Upper lobe of left lung (tissue), 6 donors: Measurements from ENCODE around the gene NBEAL1. TPM values are rescaled to one million over a fixed set of nuclear protein-coding genes. Genes with fewer than 3 reads are reported as not detected.

Experiments
- ATAC-seq, 2 donors: fragments of 200-7000 bp; cut with Tn5 transposase; one replicate each; pipeline ENCODE4 v1.9.1; 2022; ENCODE audit warnings: mild to moderate bottlenecking in 2 of 2, moderate library complexity in 2 of 2; ENCODE audit not compliant: low FRiP score in 2 of 2
- DNase-seq, 2 donors: peaks; one replicate each; pipeline ENCODE4 v3.0.0-alpha.2; 2019 to 2020
- H3K27ac ChIP-seq, 4 donors: fragments of 200-600 bp; sonication (generic); one replicate each; pipeline ENCODE4 v1.5.1; 2016 to 2019
- H3K27me3 ChIP-seq, 4 donors: fragments of 200-600 bp; sonication (generic); one replicate each; pipeline ENCODE4 v1.5.1; 2017 to 2019
- H3K36me3 ChIP-seq, 4 donors: fragments of 200-600 bp; sonication (generic); one replicate each; pipeline ENCODE4 v1.5.1; 2016 to 2019
- H3K4me1 ChIP-seq, 4 donors: fragments of 200-600 bp; sonication (generic); one replicate each; pipeline ENCODE4 v1.5.1; 2018 to 2019
- H3K4me3 ChIP-seq, 4 donors: fragments of 200-600 bp; sonication (generic); one replicate each; pipeline ENCODE4 v1.5.1; 2017 to 2019; ENCODE audit warnings: mild to moderate bottlenecking in 2 of 4, moderate library complexity in 1 of 4
- H3K9me3 ChIP-seq, 4 donors: fragments of 200-600 bp; sonication (generic); one replicate each; pipeline ENCODE4 v1.5.1; 2018 to 2019
- EP300 ChIP-seq, 4 donors: sonication (generic); formaldehyde crosslinking; IDR thresholded peaks; one replicate each; pipeline ENCODE4 v1.5.1; 2017; ENCODE audit warnings: antibody characterized with exemption in 4 of 4, control low read depth in 2 of 4
- POLR2A ChIP-seq, 4 donors: fragments of 450-650 bp; IDR thresholded peaks; one replicate each; pipeline ENCODE4 v1.5.1; 2016 to 2017; ENCODE audit warnings: antibody characterized with exemption in 4 of 4, mild to moderate bottlenecking in 2 of 4
- POLR2AphosphoS5 ChIP-seq, 2 donors: sonication (generic); formaldehyde crosslinking; IDR thresholded peaks; one replicate each; pipeline ENCODE4 v1.5.1; 2017; ENCODE audit warnings: antibody characterized with exemption in 2 of 2
- WGBS, 2 donors: methylation state at CpG; one replicate each; pipeline ENCODE4 v1.1.5; 2017 to 2018; 5-methylcytosine and 5-hydroxymethylcytosine counted together
- total RNA-seq, 6 donors: library from RNA; depleted of rRNA in 4 of 6; stranded (reverse); fragments of >200 nt in 4 of 6; gene quantifications; one replicate each; pipeline versions ENCODE4 v1.1.0 to v1.2.1, GENCODE V29; 2016 to 2021
- TF ChIP-seq, protein P1 (sequence below), 6 experiments: fragments of 450-650 bp in 4 of 6; fragments of 200-600 bp in 2 of 6; sonication (generic) in 2 of 6; IDR thresholded peaks; one replicate each; pipeline ENCODE4 v1.5.1; 2016 to 2019; ENCODE audit warnings: antibody characterized with exemption in 6 of 6
- donor health status: DM: no; HTN: no; CAD: no; lungs with moderate emphysema.
- donor health status: DM: no; HTN: yes; CAD: no; lungs with severe emphysema.

NBEAL1 gene
- total RNA-seq, 6 donors from 2014 or later = 37.0 to 92.2 (median 64.9) TPM

DNA sequence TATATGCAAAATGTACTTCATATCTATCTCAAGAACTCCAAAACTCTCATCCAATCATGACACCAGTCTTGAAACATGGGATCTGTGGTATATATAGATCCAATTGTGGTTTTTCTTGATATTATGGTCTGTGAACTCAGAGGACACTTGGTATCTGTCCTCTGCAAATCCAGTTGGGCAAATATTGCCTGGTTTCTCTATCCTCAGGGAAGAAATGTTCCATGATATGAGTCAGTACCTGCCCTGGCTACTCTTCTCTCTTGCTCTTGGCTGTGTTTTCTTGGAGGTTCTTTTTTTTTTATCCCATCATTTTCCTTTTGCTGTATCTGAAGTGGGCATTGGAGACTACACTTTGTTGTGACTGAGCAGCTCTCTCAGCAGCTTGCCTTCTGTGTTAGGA, 10.9 kb downstream of the NBEAL1 start:
- ATAC-seq = no peak
- H3K27me3 ChIP-seq = no peaks in the 10 kb centered on the region
- no peak overlapping the region for H3K4me3 ChIP-seq
- H3K4me1 ChIP-seq = peaks cover 4 to 28% (median 19%) of the 10 kb centered on the region in 4 donors
- no peaks in the 10 kb centered on the region for H3K36me3 ChIP-seq
- H3K27ac ChIP-seq = peak overlapping the region in 1 of 4 donors; percentile 40
- TF ChIP-seq EP300 (IDR thresholded peaks at IDR 0.05) (no peak), POLR2A (IDR thresholded peaks at IDR 0.05) (no peak)
- DNase-seq = no peak
- no peaks in the 10 kb centered on the region for H3K9me3 ChIP-seq

GRCh38 chr2:203030545-203030944, 15.9 kb downstream of the NBEAL1 start:
- no peak overlapping the region for H3K27ac ChIP-seq
- H3K9me3 ChIP-seq = no peaks in the 10 kb centered on the region
- no peaks in the 10 kb centered on the region for H3K36me3 ChIP-seq
- H3K4me3 ChIP-seq = no peak overlapping the region
- DNase-seq (no peak), ATAC-seq (no peak)
- no peaks in the 10 kb centered on the region for H3K27me3 ChIP-seq
- peaks cover 0 to 6% (median 0%) of the 10 kb centered on the region in 4 donors for H3K4me1 ChIP-seq
- TF ChIP-seq POLR2AphosphoS5 (IDR thresholded peaks at IDR 0.05) = no peak
- TF ChIP-seq, protein P1, sequence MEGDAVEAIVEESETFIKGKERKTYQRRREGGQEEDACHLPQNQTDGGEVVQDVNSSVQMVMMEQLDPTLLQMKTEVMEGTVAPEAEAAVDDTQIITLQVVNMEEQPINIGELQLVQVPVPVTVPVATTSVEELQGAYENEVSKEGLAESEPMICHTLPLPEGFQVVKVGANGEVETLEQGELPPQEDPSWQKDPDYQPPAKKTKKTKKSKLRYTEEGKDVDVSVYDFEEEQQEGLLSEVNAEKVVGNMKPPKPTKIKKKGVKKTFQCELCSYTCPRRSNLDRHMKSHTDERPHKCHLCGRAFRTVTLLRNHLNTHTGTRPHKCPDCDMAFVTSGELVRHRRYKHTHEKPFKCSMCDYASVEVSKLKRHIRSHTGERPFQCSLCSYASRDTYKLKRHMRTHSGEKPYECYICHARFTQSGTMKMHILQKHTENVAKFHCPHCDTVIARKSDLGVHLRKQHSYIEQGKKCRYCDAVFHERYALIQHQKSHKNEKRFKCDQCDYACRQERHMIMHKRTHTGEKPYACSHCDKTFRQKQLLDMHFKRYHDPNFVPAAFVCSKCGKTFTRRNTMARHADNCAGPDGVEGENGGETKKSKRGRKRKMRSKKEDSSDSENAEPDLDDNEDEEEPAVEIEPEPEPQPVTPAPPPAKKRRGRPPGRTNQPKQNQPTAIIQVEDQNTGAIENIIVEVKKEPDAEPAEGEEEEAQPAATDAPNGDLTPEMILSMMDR (IDR thresholded peaks at IDR 0.05) = no peak
- no peak for TF ChIP-seq POLR2A (IDR thresholded peaks at IDR 0.05)
- TF ChIP-seq EP300 (IDR thresholded peaks at IDR 0.05) = no peak
- WGBS, 2 donors = 69 to 75% methylated on average over 2 of the region's 2 CpGs

- 69 to 72% methylated on average over 5 of the region's 5 CpGs for WGBS, 2 donors
- TF ChIP-seq POLR2A (IDR thresholded peaks at IDR 0.05) (no peak), POLR2AphosphoS5 (IDR thresholded peaks at IDR 0.05) (no peak), EP300 (IDR thresholded peaks at IDR 0.05) (no peak)
- TF ChIP-seq, protein P1 (IDR thresholded peaks at IDR 0.05) = no peak
- Histone ChIP-seq H3K4me3 (no peak overlapping the region), H3K27ac (no peak overlapping the region), H3K36me3 (no peaks in the 10 kb centered on the region), H3K9me3 (no peaks in the 10 kb centered on the region), H3K27me3 (no peaks in the 10 kb centered on the region), H3K4me1 (peaks cover 0 to 6% (median 0%) of the 10 kb centered on the region in 4 donors)
- no peak for ATAC-seq
- DNase-seq = no peak
Measured at GRCh38 chr2:203030991-203031390, 16.3 kb downstream of the NBEAL1 start.

DNA sequence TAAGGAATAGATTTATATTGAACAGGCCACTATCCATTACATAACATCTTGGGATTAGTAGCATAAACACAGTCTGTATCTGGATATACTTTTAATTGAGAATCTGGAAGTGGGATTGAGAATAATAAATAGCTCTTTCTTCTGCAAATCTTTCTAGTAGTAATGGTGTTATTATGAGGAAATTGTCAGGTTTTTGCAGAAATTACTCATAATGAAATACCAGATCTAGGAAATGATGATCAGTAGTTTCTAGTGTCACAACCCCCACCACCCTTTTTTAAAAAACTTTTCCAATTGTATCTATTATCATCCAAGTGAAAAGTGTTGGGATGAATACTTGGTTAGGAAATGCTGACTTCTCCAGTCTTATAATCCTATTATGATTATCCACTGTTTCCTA, 18.7 kb downstream of the NBEAL1 start:
- H3K27ac ChIP-seq = no peak overlapping the region
- peaks cover 4 to 15% (median 9%) of the 10 kb centered on the region in 4 donors for H3K4me1 ChIP-seq
- H3K27me3 ChIP-seq = no peaks in the 10 kb centered on the region
- H3K4me3 ChIP-seq = no peak overlapping the region
- no peak for ATAC-seq
- DNase-seq = no peak
- TF ChIP-seq POLR2AphosphoS5 (IDR thresholded peaks at IDR 0.05) (no peak), POLR2A (IDR thresholded peaks at IDR 0.05) (no peak), EP300 (IDR thresholded peaks at IDR 0.05) (no peak)
- TF ChIP-seq, protein P1 (IDR thresholded peaks at IDR 0.05) = no peak
- no peaks in the 10 kb centered on the region for H3K9me3 ChIP-seq
- H3K36me3 ChIP-seq = no peaks in the 10 kb centered on the region

- 64 to 69% methylated on average over 3 of the region's 3 CpGs for WGBS, 2 donors
- Histone ChIP-seq H3K4me3 (no peak overlapping the region), H3K27me3 (no peaks in the 10 kb centered on the region), H3K9me3 (no peaks in the 10 kb centered on the region), H3K27ac (peak overlapping the region in 1 of 4 donors; percentile 54), H3K4me1 (peaks cover 4 to 15% (median 8%) of the 10 kb centered on the region in 4 donors), H3K36me3 (peaks cover 0 to 3% (median 0%) of the 10 kb centered on the region in 4 donors)
- ATAC-seq = no peak
- no peak for DNase-seq
- no peak for TF ChIP-seq POLR2A (IDR thresholded peaks at IDR 0.05)
- TF ChIP-seq, protein P1 (IDR thresholded peaks at IDR 0.05) = no peak
- TF ChIP-seq POLR2AphosphoS5 (IDR thresholded peaks at IDR 0.05) = no peak
- TF ChIP-seq EP300 (IDR thresholded peaks at IDR 0.05) = no peak
Measured at GRCh38 chr2:203035879-203036470, 21.3 kb downstream of the NBEAL1 start.
